GM10266 (cell line): ENCODE data around the gene CRYBG3.

Experiments used
- DNase-seq: peaks from one replicate; pipeline ENCODE4 v3.0.0; 2012; ENCODE audit errors: extremely low spot score
- CTCF ChIP-seq: IDR thresholded peaks from 2 replicates; pipeline ENCODE4 v1.5.1; 2012; ENCODE audit warnings: mild to moderate bottlenecking, low read depth; ENCODE audit not compliant: control insufficient read depth, insufficient read depth; ENCODE audit errors: missing control alignments

Gene CRYBG3

GRCh38 chr3:97815149-97815917 is 6.5 kb upstream of the CRYBG3 start:
- TF ChIP-seq CTCF: no peak
- no peak for DNase-seq

- no peak for TF ChIP-seq CTCF
- no peak for DNase-seq
Measured at GRCh38 chr3:97816811-97817210, 5.0 kb upstream of the CRYBG3 start.

- no peak for DNase-seq
- no peak for TF ChIP-seq CTCF
Measured at GRCh38 chr3:97817965-97818364, 3.8 kb upstream of the CRYBG3 start.

GRCh38 chr3:97820780-97821179 is 1.0 kb upstream of the CRYBG3 start:
- DNase-seq: no peak
- no peak for TF ChIP-seq CTCF

- TF ChIP-seq CTCF: no peak
- peak; percentile 20 for DNase-seq
Measured at GRCh38 chr3:97821287-97821773, 481 bp upstream of the CRYBG3 start.

GRCh38 chr3:97822359-97822775 is 556 bp downstream of the CRYBG3 start:
- TF ChIP-seq CTCF: no peak

GRCh38 chr3:97823046-97824004 is 1.5 kb downstream of the CRYBG3 start:
- DNase-seq: no peak
- no peak for TF ChIP-seq CTCF

More at GRCh38 chr3:97822359-97822775, 556 bp downstream of the CRYBG3 start:
- DNase-seq: peak; percentile 45
